LNCaP clone FGC (cell line): ENCODE results near the gene NHS.

Experiments used
- DNase-seq: peaks from one replicate; pipeline ENCODE4 v3.0.0-alpha.2; 2011; ENCODE audit warnings: low read depth
- H3K4me3 ChIP-seq: 2 replicates; pipeline ENCODE4 v1.5.1; 2011; ENCODE audit warnings: mild to moderate bottlenecking, low read depth, low read length, control low read depth
- CTCF ChIP-seq: IDR thresholded peaks from 2 replicates; pipeline ENCODE4 v1.5.1; 2012; ENCODE audit warnings: mild to moderate bottlenecking; ENCODE audit not compliant: control insufficient read depth, insufficient read depth; ENCODE audit errors: extremely low read depth

The NHS gene

GRCh38 chrX:17459008-17459611 lies 84.1 kb downstream of the NHS start:
- no peak for DNase-seq
- no peak overlapping the region for H3K4me3 ChIP-seq
- no peak for TF ChIP-seq CTCF

- H3K4me3 ChIP-seq = no peak overlapping the region
- DNase-seq = no peak
- TF ChIP-seq CTCF = no peak
Measured at GRCh38 chrX:17459661-17460060, 84.7 kb downstream of the NHS start.

- no peak for DNase-seq
- H3K4me3 ChIP-seq = no peak overlapping the region
- TF ChIP-seq CTCF = no peak
Measured at GRCh38 chrX:17462881-17463280, 87.9 kb downstream of the NHS start.

GRCh38 chrX:17464194-17464593 lies 89.2 kb downstream of the NHS start:
- TF ChIP-seq CTCF = no peak
- no peak for DNase-seq
- no peak overlapping the region for H3K4me3 ChIP-seq

GRCh38 chrX:17465201-17465600 lies 90.2 kb downstream of the NHS start:
- H3K4me3 ChIP-seq = no peak overlapping the region
- no peak for DNase-seq
- no peak for TF ChIP-seq CTCF

- TF ChIP-seq CTCF = no peak
- DNase-seq = no peak
- H3K4me3 ChIP-seq = no peak overlapping the region
Measured at GRCh38 chrX:17465802-17466201, 90.8 kb downstream of the NHS start.

- no peak overlapping the region for H3K4me3 ChIP-seq
- no peak for TF ChIP-seq CTCF
- no peak for DNase-seq
Measured at GRCh38 chrX:17470136-17470535, 95.1 kb downstream of the NHS start.
